ENCODE data around the gene LRRK2.

- TF ChIP-seq ZNF562 (CRISPR knock-in tag; IDR thresholded peaks at IDR 0.05; ENCODE audit: borderline replicate concordance) (no peak), IKZF4 (CRISPR knock-in tag; IDR thresholded peaks at IDR 0.05; ENCODE audit: borderline replicate concordance, low read depth, not compliant biosample characterization) (no peak), MAZ (IDR thresholded peaks at IDR 0.05; ENCODE audit: borderline replicate concordance, low read depth, low read length) (no peak), MAZ (CRISPR knock-in tag; IDR thresholded peaks at IDR 0.05; ENCODE audit: low read depth) (no peak), POLR2A (IDR thresholded peaks at IDR 0.05; ENCODE audit: insufficient read depth in 1 of 2, low read depth in 2 of 2, low read length in 2 of 2) (no peak), STAT5B (CRISPR knock-in tag; IDR thresholded peaks at IDR 0.05) (no peak), TEAD2 (CRISPR knock-in tag; IDR thresholded peaks at IDR 0.05) (no peak), ZNF790 (CRISPR knock-in tag; IDR thresholded peaks at IDR 0.05; ENCODE audit: borderline replicate concordance) (no peak), MAFF (IDR thresholded peaks at IDR 0.05; ENCODE audit: low read depth, low read length) (no peak), EZH2 (conservative IDR thresholded peaks at IDR 0.05; ENCODE audit: low read depth, low read length) (no peak), NFKBIZ (CRISPR knock-in tag; IDR thresholded peaks at IDR 0.05) (no peak)
Measured at GRCh38 chr12:40253936-40254335, 29.1 kb downstream of the LRRK2 start.
